Measurements from ENCODE around the gene RNASE7.

Gene RNASE7

DNA sequence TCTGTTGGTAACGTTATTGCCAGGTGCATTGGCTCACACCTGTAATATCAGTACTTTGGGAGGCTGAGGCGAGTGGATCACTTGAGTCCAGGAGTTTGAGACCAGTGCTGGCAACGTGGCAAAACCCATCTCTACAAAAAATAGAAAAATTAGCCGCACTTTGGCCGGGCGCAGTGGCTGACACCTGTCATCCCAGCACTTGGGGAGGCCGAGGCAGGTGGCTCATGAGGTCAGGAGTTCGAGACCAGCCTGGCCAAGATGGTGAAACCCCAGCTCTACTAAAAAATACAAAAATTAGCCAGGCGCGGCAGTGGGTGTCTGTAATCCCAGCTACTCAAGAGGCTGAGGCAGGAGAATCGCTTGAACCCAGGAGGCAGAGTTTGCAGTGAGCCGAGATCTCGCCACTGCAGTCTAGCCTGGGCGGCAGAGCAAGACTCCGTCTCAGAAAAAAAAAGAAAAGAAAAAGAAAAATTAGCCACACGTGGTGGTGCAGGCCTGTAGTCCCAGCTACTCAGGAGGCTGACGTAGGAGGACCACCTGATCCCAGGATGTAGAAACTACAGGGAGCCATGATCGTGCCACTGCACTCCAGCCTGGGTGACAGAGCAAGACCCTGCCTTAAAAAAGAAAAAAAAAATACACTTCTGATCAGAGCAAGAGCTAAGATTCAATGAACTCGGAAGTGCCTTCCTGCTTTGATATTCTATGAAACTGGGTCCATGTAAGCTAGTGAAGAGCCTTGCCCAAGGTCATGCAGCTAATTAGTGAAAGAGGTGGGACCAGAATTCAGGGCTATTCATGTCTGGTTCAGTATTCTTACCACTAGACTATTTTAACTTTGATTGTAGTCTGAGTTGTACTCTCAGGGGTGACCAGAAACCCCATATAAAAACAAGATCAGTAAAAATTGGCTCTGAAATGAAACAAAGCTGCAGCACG, 11.3 kb downstream of the RNASE7 start:
- TF ChIP-seq CTCF (IDR thresholded peaks at IDR 0.05; ENCODE audit: control insufficient read depth, extremely low read depth, insufficient read depth), result no peak
- no peak overlapping the region for H3K4me3 ChIP-seq (ENCODE audit: low read depth, low read length)
- DNase-seq (ENCODE audit: low read depth), result no peak

DNA sequence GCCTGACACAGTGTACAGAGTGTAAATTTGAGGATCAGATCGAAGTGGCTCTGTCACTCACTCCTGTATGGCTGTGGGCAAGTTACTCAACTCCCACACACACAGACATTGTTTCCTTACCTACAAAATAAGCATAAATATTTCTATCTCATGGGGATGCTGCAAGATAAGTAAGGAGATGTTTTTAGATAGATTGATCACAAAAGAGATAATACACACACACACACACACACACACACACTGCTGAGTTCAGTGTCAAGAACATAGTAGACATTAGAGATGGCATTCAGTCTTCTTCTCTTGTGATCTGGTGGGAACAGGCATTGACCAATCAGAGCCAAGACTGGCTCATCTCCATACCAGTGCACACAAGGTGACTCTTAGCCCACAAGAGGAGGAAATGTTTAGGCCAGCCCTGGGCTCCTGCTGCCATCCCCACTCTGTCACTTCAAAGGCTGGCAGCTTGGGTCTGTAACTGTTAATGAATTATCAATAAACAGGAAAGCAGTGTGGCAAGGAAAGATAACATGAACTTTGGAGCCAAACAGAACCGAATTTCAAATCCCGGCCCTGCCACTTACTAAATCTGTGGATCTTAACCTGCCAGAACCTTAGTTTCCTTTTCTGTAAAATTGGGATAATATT, 12.1 kb downstream of the RNASE7 start:
- no peak overlapping the region for H3K4me3 ChIP-seq (ENCODE audit: low read depth, low read length)
- TF ChIP-seq CTCF (IDR thresholded peaks at IDR 0.05; ENCODE audit: control insufficient read depth, extremely low read depth, insufficient read depth), result no peak
- no peak for DNase-seq (ENCODE audit: low read depth)

GRCh38 chr14:21054768-21055145, 12.6 kb downstream of the RNASE7 start:
- no peak overlapping the region for H3K4me3 ChIP-seq (ENCODE audit: low read depth, low read length)
- no peak for DNase-seq (ENCODE audit: low read depth)
- no peak for TF ChIP-seq CTCF (IDR thresholded peaks at IDR 0.05; ENCODE audit: control insufficient read depth, extremely low read depth, insufficient read depth)

- DNase-seq (ENCODE audit: low read depth), result no peak
- H3K4me3 ChIP-seq (ENCODE audit: low read depth, low read length), result no peak overlapping the region
- TF ChIP-seq CTCF (IDR thresholded peaks at IDR 0.05; ENCODE audit: control insufficient read depth, extremely low read depth, insufficient read depth), result no peak
These were observed 13.4 kb downstream of the RNASE7 start for GRCh38 chr14:21055432-21056117.

DNA sequence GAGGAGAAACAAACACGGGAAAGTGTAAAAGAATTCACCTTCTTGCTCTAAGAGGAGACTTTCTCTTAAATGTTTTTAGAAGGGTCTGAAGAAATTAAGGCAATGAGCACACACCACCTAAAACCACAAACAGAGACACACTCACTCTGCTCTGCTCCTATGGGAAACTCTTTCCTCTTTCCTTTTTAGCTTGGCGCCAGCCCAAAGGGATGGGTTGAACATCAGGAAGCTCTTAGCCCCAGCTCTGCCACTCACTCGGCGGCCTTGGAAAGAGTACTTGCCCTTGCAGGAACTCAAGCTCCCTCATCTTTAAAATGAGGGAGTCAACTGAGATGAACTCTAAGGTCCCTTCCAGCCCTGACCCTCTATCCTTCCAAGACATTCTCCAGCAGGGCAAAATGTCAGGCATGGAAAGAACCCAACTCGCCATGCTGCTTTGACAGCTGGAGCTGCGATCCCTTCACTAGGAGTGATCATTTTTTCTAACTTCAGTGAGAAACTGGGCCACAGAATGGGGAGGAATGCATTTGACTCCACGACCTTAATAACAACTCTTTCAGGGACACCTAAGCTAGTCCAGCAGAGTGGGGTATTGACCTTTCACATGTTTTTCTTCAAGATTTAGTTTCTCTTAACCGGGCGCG, 14.5 kb downstream of the RNASE7 start:
- TF ChIP-seq CTCF (IDR thresholded peaks at IDR 0.05; ENCODE audit: control insufficient read depth, extremely low read depth, insufficient read depth), result no peak
- DNase-seq (ENCODE audit: low read depth), result no peak
- no peak overlapping the region for H3K4me3 ChIP-seq (ENCODE audit: low read depth, low read length)

- H3K4me3 ChIP-seq (ENCODE audit: low read depth, low read length), result no peak within 1 kb of the TSS
- no peak for TF ChIP-seq CTCF (IDR thresholded peaks at IDR 0.05; ENCODE audit: control insufficient read depth, extremely low read depth, insufficient read depth)
- DNase-seq (ENCODE audit: low read depth), result no peak
These were observed 15.9 kb downstream of the RNASE7 start, which contains the start of gene RNASE8 for GRCh38 chr14:21057803-21058675. TSS of gene RNASE8 (plus strand) at chr14:21057822. CDS start at chr14:21057893, 71 bp downstream.

Measured in LNCaP clone FGC (cell line).